ENCODE measurements around the gene LRTM2.
"Not testable (repeated sequence)": the region's sequence is repeated elsewhere in the genome, so short reads cannot be mapped to it uniquely, and the experiment has no call there.

Gene LRTM2

GRCh38 chr12:1815108-1815507 lies 5.3 kb upstream of the LRTM2 start:
- DNase-seq (ENCODE audit: extremely low spot score), result no peak
- CTCF ChIA-PET, result interaction anchor here (0.9 kb wide), 1 partner anchor 125 kb away, joined by 3 read pairs; no protein-coding TSS in a partner anchor
- POLR2A ChIA-PET, result interaction anchor here (1.3 kb wide), 1 partner anchor 8 kb away, joined by 3 read pairs; no protein-coding TSS in a partner anchor
- TF ChIP-seq CTBP1 (IDR thresholded peaks at IDR 0.05; ENCODE audit: borderline replicate concordance), result no peak
- no peak for TF ChIP-seq BHLHE40 (IDR thresholded peaks at IDR 0.05; ENCODE audit: borderline replicate concordance)
- no peak for TF ChIP-seq ELF4 (IDR thresholded peaks at IDR 0.05)
- TF ChIP-seq SP1 (IDR thresholded peaks at IDR 0.05), result no peak
- no peak for TF ChIP-seq FOXM1 (IDR thresholded peaks at IDR 0.05; ENCODE audit: borderline replicate concordance)
- TF ChIP-seq TARDBP (IDR thresholded peaks at IDR 0.05), result no peak
- TF ChIP-seq ZNF384 (IDR thresholded peaks at IDR 0.05), result no peak
- TF ChIP-seq HDGF (IDR thresholded peaks at IDR 0.05; ENCODE audit: borderline replicate concordance), result no peak
- no peak for TF ChIP-seq ARNT (IDR thresholded peaks at IDR 0.05)
- TF ChIP-seq LEF1 (IDR thresholded peaks at IDR 0.05; ENCODE audit: borderline replicate concordance), result no peak
- TF ChIP-seq L3MBTL2 (conservative IDR thresholded peaks at IDR 0.05), result no peak
- no peak for TF ChIP-seq FOXA1 (IDR thresholded peaks at IDR 0.05)
- no peak for TF ChIP-seq NFRKB (IDR thresholded peaks at IDR 0.05)
- TF ChIP-seq, protein P1, sequence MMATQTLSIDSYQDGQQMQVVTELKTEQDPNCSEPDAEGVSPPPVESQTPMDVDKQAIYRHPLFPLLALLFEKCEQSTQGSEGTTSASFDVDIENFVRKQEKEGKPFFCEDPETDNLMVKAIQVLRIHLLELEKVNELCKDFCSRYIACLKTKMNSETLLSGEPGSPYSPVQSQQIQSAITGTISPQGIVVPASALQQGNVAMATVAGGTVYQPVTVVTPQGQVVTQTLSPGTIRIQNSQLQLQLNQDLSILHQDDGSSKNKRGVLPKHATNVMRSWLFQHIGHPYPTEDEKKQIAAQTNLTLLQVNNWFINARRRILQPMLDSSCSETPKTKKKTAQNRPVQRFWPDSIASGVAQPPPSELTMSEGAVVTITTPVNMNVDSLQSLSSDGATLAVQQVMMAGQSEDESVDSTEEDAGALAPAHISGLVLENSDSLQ (IDR thresholded peaks at IDR 0.05), result no peak
- no peak for TF ChIP-seq SUZ12 (IDR thresholded peaks at IDR 0.05)
- TF ChIP-seq FOXK2 (IDR thresholded peaks at IDR 0.05), result no peak

GRCh38 chr12:1815814-1816729 lies 4.3 kb upstream of the LRTM2 start:
- no peak for DNase-seq (ENCODE audit: extremely low spot score)
- CTCF ChIA-PET, result no interaction called here
- no peak for TF ChIP-seq L3MBTL2 (conservative IDR thresholded peaks at IDR 0.05)
- TF ChIP-seq FOXA1 (IDR thresholded peaks at IDR 0.05), result no peak
- no peak for TF ChIP-seq ELF4 (IDR thresholded peaks at IDR 0.05)
- no peak for TF ChIP-seq LEF1 (IDR thresholded peaks at IDR 0.05; ENCODE audit: borderline replicate concordance)
- TF ChIP-seq, protein P1 (IDR thresholded peaks at IDR 0.05), result no peak
- TF ChIP-seq ARNT (IDR thresholded peaks at IDR 0.05), result no peak
- TF ChIP-seq TARDBP (IDR thresholded peaks at IDR 0.05), result no peak
- no peak for TF ChIP-seq FOXM1 (IDR thresholded peaks at IDR 0.05; ENCODE audit: borderline replicate concordance)
- no peak for TF ChIP-seq NFRKB (IDR thresholded peaks at IDR 0.05)
- no peak for TF ChIP-seq ZNF384 (IDR thresholded peaks at IDR 0.05)
- TF ChIP-seq FOXK2 (IDR thresholded peaks at IDR 0.05), result no peak
- TF ChIP-seq SP1 (IDR thresholded peaks at IDR 0.05), result no peak
- TF ChIP-seq CTBP1 (IDR thresholded peaks at IDR 0.05; ENCODE audit: borderline replicate concordance), result no peak
- TF ChIP-seq BHLHE40 (IDR thresholded peaks at IDR 0.05; ENCODE audit: borderline replicate concordance), result no peak
- TF ChIP-seq HDGF (IDR thresholded peaks at IDR 0.05; ENCODE audit: borderline replicate concordance), result no peak
- TF ChIP-seq SUZ12 (IDR thresholded peaks at IDR 0.05), result no peak
- POLR2A ChIA-PET, result interaction anchor here (1.3 kb wide), 2 partner anchors 9 to 12 kb away, joined by 3 to 4 read pairs; no protein-coding TSS in a partner anchor

GRCh38 chr12:1816730-1817348 lies 3.5 kb upstream of the LRTM2 start:
- no peak for TF ChIP-seq ELF4 (IDR thresholded peaks at IDR 0.05)
- TF ChIP-seq, protein P1 (IDR thresholded peaks at IDR 0.05), result no peak
- no peak for TF ChIP-seq NFRKB (IDR thresholded peaks at IDR 0.05)
- no peak for TF ChIP-seq FOXA1 (IDR thresholded peaks at IDR 0.05)
- no peak for TF ChIP-seq ARNT (IDR thresholded peaks at IDR 0.05)
- no peak for TF ChIP-seq SP1 (IDR thresholded peaks at IDR 0.05)
- TF ChIP-seq FOXK2 (IDR thresholded peaks at IDR 0.05), result no peak
- POLR2A ChIA-PET, result interaction anchor here (1.3 kb wide), 1 partner anchor 13 kb away, joined by 4 read pairs; no protein-coding TSS in a partner anchor
- CTCF ChIA-PET, result interaction anchor here (0.7 kb wide), 1 partner anchor 59 kb away, joined by 3 read pairs; no protein-coding TSS in a partner anchor
- DNase-seq (ENCODE audit: extremely low spot score), result no peak

GRCh38 chr12:1817928-1818327 lies 2.4 kb upstream of the LRTM2 start:
- CTCF ChIA-PET; POLR2A ChIA-PET; DNase-seq (ENCODE audit: extremely low spot score): not testable (repeated sequence)

DNA sequence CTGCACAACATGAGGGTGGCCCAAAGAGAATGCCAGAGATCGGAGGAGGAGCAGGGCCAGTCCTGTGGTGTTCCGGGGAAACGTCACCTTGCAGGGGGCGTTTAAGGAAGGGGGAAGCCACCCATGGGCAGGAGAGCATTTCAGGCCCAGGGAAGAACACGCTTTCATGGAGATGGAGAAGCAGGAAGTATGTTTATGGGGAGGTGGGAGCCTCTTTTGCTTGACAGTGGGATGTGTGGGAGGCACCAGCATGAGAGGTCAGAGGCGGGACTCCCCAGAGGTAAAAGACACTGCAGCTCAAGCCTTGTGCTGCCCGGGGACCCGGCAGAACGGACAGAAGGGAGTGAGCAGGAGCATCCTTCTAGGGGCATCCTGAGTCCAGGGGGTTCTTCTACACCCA lies 1.3 kb upstream of the LRTM2 start:
- ChIA-PET CTCF (no interaction called here), POLR2A (no interaction called here)
- no peak for DNase-seq (ENCODE audit: extremely low spot score)
- TF ChIP-seq CTBP1 (IDR thresholded peaks at IDR 0.05; ENCODE audit: borderline replicate concordance) (no peak), SP1 (IDR thresholded peaks at IDR 0.05) (no peak), BHLHE40 (IDR thresholded peaks at IDR 0.05; ENCODE audit: borderline replicate concordance) (no peak), HDGF (IDR thresholded peaks at IDR 0.05; ENCODE audit: borderline replicate concordance) (no peak), FOXM1 (IDR thresholded peaks at IDR 0.05; ENCODE audit: borderline replicate concordance) (no peak), FOXK2 (IDR thresholded peaks at IDR 0.05) (no peak), NFRKB (IDR thresholded peaks at IDR 0.05) (no peak), ARNT (IDR thresholded peaks at IDR 0.05) (no peak), L3MBTL2 (conservative IDR thresholded peaks at IDR 0.05) (no peak), LEF1 (IDR thresholded peaks at IDR 0.05; ENCODE audit: borderline replicate concordance) (no peak), TARDBP (IDR thresholded peaks at IDR 0.05) (no peak), ZNF384 (IDR thresholded peaks at IDR 0.05) (no peak), SUZ12 (IDR thresholded peaks at IDR 0.05) (no peak), ELF4 (IDR thresholded peaks at IDR 0.05) (no peak), FOXA1 (IDR thresholded peaks at IDR 0.05) (no peak)
- TF ChIP-seq, protein P1 (IDR thresholded peaks at IDR 0.05), result no peak
